GM12872 (cell line): ENCODE results near the gene COL4A1.

Experiments
- TF ChIP-seq, protein P1 (sequence below): IDR thresholded peaks from 3 replicates; pipeline ENCODE4 v1.5.1; 2011; ENCODE audit warnings: low read depth, mild to moderate bottlenecking, low read length, moderate library complexity; ENCODE audit not compliant: insufficient read depth

COL4A1 gene

DNA sequence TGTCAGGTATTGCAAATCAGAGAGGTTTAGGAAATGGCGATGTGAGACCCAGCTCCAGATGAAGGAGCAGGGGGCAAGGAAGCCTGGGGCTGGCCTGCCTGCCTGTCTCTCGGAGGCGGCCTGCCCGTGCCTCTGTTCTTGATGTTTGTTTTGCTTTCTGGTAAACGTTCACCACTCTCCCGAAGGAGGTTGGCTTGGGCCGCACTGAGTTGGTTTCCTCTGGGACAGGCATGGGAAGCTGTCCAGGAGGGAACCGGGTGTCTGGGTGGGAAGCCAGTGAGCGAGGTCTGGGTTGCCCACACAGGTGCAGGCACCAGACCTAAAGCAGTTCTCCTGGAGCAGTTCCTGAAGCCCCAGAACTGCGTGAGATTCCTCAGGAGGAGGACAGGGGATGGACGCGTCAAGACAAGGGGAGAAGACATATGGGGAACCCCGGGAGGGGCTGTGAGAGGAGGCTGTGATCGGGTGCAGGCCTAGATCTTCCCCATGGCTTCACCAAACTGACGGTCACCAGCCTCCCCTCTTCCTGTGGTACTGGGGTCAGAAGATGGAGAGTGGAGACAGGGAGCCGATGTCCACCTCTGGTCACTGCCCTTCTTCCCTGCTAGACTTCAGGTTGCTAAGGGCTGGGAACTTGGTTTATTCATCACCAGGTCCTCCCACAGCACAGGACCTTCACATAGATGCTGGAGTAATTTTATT lies 15.3 kb upstream of the COL4A1 start:
- TF ChIP-seq, protein P1, sequence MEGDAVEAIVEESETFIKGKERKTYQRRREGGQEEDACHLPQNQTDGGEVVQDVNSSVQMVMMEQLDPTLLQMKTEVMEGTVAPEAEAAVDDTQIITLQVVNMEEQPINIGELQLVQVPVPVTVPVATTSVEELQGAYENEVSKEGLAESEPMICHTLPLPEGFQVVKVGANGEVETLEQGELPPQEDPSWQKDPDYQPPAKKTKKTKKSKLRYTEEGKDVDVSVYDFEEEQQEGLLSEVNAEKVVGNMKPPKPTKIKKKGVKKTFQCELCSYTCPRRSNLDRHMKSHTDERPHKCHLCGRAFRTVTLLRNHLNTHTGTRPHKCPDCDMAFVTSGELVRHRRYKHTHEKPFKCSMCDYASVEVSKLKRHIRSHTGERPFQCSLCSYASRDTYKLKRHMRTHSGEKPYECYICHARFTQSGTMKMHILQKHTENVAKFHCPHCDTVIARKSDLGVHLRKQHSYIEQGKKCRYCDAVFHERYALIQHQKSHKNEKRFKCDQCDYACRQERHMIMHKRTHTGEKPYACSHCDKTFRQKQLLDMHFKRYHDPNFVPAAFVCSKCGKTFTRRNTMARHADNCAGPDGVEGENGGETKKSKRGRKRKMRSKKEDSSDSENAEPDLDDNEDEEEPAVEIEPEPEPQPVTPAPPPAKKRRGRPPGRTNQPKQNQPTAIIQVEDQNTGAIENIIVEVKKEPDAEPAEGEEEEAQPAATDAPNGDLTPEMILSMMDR: no peak

GRCh38 chr13:110320645-110321044 lies 13.7 kb upstream of the COL4A1 start:
- TF ChIP-seq, protein P1: no peak

GRCh38 chr13:110319774-110320509 lies 13.0 kb upstream of the COL4A1 start:
- TF ChIP-seq, protein P1: no peak

GRCh38 chr13:110319397-110319773 lies 12.4 kb upstream of the COL4A1 start:
- TF ChIP-seq, protein P1: no peak

DNA sequence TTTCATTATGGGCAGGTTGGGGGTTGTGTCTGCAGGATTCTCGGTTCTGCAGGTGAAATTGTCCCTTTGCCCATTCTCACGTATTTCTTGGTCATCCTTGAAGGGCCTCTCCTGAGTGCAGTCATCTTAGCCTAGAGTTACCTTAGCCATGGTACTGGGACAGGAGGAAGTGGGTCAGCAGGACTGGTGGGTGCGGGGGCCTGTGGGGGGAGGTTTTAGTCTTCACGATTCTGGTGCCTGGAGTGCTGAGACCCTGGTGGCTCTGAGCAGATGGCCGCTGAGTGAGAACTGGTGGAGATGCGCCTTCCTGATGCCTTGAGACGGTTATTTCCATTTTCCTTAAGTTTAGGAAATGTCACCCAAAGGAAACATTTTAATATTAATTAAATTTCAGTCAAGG lies 12.0 kb upstream of the COL4A1 start:
- TF ChIP-seq, protein P1: no peak

- TF ChIP-seq, protein P1: no peak
Observed at GRCh38 chr13:110317496-110318195, 10.7 kb upstream of the COL4A1 start.

DNA sequence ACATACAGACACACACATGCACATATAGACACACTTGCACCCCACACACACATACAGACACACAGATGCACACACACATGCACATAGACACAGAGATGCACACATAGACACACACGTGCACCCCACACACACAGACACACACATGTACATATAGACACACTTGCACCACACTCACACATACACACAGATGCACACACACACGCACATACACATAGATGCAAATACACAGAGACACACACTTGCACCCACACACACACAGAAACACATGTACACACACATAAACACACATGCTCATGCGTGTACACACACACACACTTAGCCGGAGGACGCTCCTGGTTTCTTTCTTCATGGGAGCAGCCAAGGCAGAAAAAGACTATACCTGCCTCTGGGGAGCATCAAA lies 10.1 kb upstream of the COL4A1 start:
- TF ChIP-seq, protein P1: no peak
